Islet precursor cell (in vitro differentiated cells): ENCODE measurements around the gene MUC16.
"Not testable (repeated sequence)": the region's sequence is repeated elsewhere in the genome, so short reads cannot be mapped to it uniquely, and the experiment has no call there.

ENCODE experiments used
- DNase-seq: peaks from one replicate; pipeline ENCODE4 v3.0.0-alpha.2; 2018

The MUC16 gene

DNA sequence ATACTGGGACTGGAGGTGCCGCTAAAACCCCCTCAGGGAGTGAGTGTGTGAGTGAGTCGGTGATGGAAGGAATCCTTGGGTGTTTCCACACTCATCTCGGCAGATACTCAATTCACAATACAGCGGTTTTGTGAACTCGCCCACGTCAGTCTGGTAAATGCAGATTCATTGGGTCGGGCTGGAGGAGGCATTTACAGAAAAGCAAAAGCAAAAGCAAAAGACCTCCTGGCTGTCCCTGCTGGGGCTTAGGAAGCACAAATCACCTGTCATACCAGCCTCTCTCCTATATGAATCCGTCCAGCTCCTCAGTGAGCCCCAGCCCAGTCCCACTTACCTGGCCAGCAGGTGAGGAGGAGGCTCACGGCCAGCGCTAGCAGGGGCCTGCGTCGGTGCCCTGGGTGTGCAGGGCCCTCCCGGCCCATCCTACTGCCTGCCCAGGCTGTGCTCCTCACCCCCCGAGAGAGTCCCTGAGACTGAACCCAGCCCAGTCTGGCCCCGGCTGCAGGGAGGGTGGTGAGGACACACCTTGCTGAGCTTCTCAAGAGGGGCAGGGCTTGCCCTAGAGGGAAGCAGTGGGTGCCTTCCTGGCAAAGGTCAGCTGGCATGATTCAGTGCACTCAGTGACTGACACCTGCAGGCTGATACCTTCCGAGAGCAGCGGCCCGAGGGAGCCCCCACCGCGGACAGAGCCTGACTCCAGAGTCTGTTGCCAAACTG, at the start of gene MUC16:
Gene MUC16, minus strand, starts transcription at position 475 of the 717 bp plus-strand sequence.
- peak; percentile 54 for DNase-seq

DNA sequence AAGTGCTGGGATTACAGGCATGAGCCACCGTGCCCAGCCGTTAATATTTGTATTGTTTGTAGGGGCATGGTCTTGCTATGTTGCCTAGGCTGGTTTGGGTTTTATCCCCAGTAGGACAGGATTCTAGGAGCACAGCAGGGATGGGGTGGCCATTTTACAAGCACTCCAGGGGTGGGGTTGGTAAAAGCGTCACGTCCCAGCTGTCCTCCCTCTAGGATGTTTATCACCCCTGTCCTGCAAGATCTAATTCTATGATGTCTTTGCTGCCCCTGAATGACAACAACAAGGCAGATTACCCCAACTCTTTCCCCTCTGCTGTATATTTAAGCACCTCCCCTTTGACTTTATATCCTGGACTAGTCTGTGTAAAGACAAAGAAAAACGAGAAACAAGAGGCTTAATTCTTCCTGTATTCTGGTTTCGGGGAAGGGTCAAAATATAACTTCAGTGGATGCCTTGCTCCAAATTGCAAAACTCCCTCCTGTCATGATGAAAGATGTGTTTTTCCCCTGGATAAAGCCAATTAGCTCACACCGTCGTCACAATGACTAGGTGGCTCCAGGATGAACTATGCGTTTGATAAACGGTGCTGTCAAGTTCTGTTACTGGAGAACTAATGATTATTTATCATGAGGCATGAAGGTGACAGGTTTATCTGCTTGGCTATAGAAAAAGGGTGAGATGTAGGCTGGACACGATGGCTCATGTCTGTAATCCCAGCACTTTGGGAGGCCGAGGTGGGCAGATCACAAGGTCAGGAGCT, 48.9 kb upstream of the MUC16 start:
- DNase-seq, result no peak

DNA sequence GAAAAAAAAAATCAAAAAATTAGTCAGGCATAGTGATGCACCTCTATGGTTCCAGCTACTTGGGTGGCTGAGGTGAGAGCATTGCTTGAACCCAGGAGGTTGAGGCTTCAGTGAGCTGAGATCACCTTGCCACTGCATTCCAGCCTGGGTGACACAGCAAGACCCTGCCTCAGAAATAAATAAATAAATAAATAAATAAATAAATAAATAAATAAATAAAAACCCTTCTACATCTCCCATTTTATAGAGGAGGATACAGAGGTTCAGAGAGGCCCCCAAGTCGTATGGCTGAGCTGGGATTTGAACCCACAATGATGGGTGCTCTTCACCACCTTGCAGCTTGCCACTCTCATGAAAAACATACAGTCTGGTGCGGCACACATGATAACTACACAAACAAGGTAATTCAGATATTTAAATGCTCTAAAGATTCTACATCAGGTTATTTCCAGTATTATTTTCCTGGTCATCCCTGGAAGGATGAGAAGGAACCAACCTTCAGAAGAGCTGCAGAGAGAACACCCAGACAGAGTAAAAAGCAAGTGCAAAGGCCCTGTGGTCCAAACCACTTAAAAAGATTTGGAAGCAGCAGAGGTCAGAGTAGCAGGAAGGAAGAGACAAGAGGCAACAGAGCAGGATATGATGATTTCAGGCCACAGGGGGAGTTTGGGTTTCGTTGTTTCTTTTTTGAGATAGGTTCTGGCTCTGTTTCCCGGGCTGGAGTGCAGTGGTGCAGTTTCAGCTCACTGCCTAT, 47.5 kb upstream of the MUC16 start:
- DNase-seq, result no peak

DNA sequence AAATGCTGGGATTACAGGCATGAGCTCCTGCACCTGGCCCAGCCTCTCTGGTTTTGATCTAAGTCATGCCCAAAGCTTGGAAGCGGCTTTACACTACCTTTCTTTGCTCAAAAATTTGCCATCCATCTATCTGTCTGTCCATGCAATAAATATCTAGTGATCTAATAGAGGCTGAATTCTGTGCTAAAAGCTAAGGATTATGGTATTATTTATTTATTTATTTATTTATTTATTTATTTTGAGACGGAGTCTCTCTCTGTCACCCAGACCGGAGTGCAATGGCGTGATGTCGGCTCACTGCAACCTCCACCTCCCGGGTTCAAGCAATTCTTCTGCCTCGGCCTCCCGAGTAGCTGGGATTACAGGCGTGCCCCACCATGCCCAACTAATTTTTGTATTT, 45.9 kb upstream of the MUC16 start:
- not testable (repeated sequence) for DNase-seq

DNA sequence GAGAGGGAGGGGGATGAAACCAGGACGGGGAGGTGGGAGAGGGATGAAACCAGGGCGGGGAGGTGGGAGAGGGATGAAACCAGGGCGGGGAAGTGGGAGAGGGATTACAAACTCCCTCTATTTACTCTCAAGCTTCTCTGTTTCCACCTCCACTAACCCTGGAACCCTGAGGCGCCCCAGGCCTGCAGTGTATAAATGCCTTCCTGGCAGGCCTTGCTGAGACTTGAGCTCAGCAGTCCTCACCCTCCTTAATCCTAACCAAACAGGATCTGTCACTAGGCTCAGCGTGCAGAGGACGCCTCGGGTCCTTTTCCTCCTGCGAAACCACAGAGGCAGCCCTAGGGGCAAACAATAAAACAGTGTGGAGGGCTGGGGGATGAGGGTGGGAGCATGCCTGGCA, 44.6 kb upstream of the MUC16 start:
- DNase-seq, result peak; percentile 95

DNA sequence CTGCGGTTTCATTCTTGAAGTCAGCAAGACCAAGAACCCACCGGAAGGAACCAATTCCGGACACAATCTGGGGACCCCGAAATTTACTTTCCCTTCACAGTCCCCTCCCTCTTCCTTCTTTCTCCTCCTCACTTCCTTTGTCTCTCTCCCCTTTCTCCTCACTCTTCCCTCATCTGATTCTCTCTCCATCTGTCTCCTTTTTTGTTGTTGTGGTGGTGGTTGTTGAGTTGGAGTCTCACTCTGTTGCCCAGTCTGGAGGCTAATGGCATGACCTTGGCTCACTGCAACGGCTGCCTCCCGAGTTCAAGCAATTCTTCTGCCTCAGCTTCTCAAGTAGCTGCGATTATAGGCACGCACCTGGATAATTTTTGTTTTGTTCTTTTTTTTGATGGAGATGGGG, 44.0 kb upstream of the MUC16 start:
- no peak for DNase-seq

DNA sequence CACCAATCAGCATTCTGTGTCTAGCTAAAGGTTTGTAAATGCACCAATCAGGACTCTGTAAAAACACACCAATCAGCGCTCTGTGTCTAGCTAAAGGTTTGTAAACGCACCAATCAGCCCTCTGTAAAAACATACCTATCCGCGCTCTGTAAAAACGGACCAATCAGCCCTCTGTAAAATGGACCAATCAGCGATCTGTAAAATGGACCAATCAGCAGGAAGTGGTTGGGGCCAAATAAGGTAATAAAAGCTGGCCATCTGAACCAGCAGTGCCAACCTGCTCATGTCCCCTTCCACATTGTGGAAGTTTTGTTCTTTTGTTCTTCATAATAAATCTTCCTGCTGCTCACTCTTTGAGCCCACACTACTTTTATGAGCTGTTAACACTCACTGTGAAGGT, 43.5 kb upstream of the MUC16 start:
- not testable (repeated sequence) for DNase-seq

DNA sequence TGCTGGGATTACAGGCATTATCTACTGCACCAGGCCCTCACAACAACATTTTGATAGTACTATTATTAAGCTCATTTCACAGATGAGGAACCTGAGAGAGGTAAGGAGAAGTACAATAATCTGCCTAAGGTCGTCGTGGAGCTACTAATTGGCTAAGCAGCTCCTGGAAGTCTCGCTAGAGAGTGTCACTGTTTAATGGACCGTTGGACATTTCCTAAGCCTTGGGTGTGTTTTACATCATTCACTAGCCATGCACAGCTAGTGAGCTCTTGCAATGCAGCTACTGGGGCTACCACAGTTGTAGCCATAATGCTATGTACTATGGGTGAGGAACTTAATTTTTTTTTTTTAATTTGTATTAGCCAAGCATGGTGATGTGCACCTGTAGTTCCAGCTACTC, 42.7 kb upstream of the MUC16 start:
- no peak for DNase-seq

DNA sequence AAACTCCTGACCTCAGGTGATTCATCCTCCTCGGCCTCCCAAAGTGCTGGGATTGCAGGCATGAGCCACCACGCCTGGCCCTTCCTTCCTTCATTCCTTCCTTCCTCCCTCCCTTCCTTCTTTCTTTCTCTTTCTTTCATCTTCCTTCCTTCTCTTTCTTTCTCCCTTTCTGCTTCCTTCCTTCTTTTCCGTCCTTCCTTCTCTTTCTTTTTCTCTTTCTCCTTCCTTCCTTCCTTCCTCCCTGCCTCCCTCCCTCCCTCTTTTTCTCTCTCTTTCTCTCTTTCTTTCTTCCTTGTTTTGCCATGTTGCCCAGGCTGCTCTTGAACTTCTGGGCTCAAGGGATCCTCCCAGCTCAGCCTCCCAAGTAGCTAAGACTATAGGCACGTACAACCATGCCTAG, 36.5 kb upstream of the MUC16 start:
- no peak for DNase-seq

DNA sequence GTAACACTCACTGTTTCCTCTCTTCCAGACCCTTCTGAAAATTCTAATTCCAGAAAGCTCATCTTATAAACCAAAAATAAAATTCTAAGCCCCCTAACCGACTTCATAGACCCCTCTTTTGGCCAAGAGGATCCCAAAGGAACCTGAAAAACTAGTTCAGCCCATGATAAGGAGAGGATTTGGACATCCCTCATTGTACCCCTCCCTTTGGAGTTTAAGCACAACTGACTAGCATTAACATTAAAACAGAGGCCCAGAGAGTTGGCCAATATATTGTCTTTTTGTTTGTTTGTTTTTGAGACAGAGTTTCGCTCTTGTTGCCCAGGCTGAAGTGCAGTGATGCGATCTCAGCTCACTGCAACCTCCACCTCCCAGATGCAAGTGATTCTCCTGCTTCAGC, 34.2 kb upstream of the MUC16 start:
- DNase-seq, result no peak

DNA sequence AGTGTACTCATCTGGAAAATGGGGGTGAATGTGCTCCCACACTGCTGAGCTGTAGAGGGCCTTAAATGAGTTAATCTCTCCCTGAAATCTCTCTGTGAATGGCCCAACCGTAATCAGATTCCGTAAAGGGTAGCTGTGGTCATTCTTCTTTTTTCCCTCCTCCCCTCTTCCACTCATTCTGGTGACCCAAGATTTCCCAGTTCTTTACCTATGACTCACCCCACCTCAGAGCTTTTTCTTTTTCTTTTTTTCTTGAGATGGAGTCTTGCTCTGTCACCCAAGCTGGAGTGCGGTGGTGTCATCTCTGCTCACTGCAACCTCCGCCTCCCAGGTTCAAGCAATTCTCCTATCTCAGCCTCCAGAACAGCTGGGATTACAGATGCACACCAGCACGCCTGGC, 33.3 kb upstream of the MUC16 start:
- no peak for DNase-seq

DNA sequence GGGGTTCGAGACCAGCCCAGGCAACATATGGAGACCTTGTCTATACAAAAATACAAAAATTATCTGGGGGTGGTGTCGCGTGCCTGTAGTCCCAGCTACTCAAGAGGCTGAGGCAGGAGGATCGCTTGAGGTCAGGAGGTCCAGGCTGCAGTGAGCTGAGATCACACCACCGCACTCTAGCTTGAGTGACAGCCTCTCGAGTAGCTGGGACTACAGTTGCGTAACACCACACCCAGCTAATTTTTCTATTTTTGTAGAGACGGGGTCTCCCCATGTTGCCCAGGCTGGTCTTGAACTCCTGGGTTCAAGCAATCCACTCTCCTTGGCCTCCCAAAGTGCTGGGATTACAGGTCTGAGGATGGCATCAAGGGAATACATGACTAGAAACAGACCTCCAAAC, 30.8 kb upstream of the MUC16 start:
- no peak for DNase-seq

DNA sequence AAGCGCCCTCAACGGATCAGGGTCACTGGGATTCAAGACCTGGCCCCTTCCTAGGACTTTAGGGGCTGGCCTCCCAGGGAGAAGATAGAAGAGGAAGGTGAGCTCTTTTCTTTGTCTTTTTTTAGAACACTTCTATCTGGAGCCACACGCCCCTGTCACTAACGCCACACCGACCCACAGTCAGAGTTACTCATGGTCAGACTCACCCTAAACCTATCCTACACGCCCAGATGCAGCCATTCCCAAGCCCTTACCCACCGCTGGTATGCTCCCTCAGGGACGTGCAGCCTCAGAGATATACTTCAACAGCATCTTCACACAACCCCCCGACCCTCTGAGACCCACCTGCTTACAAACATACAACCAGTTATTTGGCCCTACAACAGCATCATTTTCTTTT, 29.9 kb upstream of the MUC16 start:
- no peak for DNase-seq

DNA sequence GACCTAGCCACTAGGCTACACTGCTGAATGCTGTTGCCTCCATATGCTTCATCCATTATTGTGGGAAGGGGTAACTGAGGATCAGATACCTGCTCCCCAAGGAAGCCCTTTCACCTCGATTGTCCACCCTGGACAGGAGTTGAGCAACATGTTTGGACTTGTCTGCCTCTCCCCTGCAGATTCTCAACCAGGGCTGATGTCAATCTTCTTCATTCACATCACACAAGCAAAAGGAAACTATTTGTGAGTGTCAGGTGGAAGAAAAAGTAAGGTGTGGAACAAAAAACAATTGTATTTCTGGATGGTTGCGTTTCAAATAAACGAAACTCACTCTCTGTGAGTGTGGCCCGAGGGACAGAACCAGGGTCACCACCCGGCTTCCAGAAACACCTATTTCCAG, 29.5 kb upstream of the MUC16 start:
- DNase-seq, result no peak

DNA sequence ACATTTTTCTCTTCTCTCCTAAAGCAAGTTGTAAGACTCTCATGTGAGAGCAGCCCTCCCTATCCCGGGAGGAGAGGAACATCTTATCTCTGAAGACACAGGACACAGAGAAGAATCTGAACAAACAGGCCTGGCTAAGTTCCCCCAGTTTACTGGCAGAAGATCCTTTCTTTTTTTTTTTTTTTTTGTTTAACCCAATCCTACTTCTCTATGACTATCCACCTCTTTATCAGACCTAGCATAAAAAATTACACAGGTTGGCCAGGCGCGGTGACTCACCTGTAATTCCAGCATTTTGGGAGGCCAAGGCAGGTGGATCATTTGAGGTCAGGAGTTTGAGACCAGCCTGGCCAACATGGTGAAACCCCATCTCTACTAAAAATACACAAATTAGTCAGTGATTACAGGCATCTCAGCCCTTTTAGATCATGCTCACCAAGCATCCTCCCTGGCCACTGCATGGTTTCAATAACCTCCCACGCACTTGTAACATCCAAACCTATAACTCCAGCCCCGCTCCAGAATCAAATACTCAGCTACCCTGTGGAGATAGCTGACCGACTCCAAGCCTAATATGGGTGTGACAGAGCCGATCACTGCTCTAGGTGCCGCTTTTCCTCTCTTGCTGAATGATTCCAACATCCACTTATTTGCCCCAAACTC, 27.3 kb upstream of the MUC16 start:
- DNase-seq, result no peak

DNA sequence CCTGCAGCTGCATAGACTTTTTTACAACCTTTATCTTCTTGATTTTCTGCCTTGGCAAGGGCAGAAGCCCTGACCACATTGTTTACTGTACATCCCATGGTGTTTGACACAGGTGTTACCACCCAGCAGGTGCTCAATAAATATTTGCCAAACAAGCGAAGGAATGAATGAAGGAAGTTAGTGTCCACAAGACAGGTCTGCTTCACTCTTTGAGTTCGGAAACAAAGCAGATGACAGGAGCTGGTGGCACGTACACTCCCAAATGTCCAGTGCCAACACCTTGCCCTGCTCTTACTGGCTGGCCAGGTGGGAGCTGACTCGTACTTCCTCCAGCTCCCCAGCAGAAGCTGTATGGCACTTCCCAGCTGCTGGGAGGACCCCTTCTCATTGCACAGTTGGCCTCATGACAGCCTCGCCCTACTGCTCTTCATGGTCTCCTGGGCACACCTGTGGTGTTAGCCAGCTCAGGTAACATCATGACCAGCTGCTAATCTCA, 22.0 kb upstream of the MUC16 start:
- no peak for DNase-seq

DNA sequence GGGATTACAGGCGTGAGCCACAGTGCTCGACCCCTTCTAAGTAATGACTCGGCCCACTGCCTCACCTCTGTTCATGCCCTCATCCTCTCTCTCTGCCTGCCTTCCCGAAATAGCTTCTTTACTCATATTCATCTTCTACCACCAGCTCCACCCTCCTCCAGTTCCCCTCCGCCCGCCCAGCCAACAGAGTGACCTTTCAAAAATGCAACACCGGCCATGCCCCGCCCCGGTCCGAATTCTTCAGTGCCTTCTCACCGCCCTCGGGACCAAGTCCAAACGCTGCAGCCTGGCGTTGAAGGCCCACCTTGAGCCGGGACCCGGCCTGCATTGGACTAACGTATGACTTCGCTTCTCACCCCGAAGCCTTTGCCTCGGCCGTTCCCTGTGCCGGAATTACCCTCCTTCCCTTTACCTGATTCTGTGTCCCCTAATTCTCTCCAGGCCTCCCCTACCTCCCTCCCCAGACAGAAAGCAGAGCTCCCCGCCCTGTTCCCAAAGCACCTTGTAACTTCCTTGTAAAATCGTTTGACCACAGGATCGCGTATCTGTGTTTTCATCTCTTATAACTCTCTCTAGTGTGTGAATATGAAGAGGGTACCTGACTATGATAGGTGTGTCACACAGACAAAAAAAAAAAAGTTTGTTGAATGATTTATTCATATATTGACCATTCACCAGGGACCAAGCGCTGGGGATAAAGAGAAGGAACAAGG, 8.1 kb upstream of the MUC16 start:
- peak; percentile 73 for DNase-seq

DNA sequence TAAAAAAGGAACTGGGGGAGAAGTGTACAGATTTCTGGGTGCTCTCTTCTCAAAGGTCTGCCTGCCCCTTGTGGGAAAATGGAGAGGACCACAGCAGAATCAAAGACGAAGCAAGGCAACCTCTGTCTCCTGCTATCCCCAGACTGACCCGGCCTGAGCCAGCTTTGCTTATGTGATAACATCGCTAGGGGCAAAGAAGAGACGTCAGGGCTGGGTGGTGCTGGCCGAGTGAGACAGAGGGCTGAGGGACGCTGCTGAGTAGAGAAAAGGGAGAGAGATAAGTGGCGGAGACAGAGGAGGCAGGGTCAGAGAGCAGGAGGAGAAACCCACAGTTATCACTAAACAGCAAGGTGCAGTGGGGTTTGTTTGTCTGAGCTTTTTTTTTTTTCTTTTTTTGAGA, 4.6 kb upstream of the MUC16 start:
- DNase-seq, result peak; percentile 60

DNA sequence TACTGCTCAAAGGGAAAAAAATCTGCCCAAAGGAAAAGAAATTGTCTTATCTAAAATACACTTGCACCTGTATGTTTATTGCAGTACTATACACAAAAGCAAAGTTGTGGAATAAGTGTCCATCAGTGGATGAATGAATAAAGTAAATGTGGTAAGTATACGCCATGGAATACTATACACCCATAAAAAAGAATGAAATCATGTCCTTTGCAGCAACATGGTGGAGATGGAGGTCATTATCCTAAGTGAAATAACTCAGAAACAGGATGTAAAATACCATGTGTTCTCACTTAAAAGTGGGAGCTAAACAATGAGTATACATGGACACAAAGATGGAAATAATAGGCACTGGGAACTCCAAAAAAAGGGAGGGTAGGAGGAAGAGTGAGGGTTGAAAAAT, 3.8 kb upstream of the MUC16 start:
- no peak for DNase-seq

DNA sequence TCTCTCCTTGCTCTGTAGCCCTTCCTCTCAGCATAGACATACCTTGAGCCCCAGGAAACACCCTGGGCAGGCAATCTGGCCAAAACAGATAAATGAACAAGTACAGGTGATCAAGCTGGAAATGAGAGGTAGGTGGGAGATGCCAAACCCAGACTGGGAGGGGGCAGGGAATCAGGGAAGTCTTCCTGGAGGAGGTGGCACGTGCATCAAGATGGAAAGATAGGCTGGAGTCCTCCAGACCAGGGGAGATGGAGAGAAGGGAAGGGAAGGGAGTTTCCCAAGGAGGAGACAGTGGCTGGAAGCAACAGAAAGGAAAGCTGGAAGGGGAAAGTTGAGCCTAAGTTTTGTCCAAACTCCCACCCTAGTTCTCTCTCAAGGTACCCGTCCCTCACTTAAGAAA, 1.7 kb upstream of the MUC16 start:
- DNase-seq, result no peak

DNA sequence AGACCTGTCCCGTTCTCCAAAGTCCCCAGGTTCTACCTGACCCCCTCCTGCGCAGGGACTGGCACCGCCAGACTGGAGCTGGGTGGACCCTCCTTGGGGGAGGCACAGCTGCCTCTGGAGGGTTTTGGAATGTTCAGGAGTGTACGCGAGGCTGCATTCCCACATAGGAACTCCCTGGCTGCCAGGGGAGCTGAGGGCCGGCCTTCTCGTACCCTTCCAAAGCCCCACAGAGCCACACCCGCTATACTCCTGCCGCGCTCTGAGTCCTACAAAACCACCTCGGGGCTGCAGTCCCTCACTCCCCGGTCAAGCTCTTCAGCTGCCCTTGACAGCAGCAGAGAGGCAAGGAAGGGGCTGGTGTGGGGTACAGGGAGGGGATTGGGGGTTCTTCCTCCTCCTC, 484 bp upstream of the MUC16 start:
- no peak for DNase-seq

DNA sequence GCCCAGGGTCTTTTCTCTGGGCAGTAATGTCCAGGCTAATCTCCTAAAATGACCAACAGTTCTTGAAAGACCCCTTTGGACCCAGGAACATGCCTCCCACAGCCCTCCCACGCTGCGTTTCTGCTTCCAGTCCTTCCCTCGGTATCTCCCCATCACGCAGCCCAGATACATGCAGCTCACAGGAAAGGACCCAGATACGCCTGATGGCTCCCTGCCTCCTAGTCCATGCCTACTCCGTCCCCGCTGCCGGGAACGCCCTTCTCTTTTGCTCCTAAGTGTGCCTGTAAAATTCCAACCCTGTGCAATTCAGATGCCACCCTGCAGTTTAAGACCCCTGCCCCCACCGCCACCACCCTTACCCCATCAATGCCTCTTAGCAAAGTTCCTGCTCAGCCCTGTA, 778 bp downstream of the MUC16 start:
- DNase-seq, result no peak

DNA sequence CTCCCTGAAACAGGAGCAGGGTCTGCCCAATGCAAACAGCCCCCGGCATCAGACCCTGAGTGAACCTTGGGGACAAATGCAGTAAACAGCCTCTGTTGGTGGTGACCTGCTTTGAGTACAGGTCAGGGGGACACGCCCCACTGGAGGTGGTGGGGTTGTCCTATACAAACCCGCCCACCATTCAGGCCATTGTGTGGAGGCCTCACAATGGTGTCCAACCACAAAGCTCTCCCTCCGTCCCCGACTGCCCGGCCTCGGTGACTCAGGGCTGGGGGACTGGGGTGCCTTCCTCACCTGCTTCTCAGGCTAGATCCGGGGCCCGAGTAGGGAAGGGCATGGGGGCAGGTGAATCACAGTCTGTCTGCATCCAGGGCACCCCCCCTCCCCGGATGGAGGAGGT, 1.5 kb downstream of the MUC16 start:
- DNase-seq, result no peak
